A549 (cell line): ENCODE measurements around the gene C5. TPM values are rescaled to one million over a fixed set of nuclear protein-coding genes. Genes with fewer than 3 reads are reported as not detected.

ENCODE experiments used
- ATAC-seq, 2 experiments: fragments of 200-7000 bp in 1 of 2; fragments of >200 bp in 1 of 2; cut with Nextera tagmentation in 1 of 2; cut with Tn5 transposase in 1 of 2; 3 replicates each; pipeline versions ENCODE4 v1.8.0 to v1.9.1; 2018 to 2020; ENCODE audit warnings: mild to moderate bottlenecking in 1 of 2, moderate library complexity in 1 of 2
- CTCF ChIA-PET: fragments of 300-600 bp; sonication (Branson Sonifier 250); formaldehyde crosslinking; extraction: SDS; loops from one replicate; lab custom pipeline; 2021; ENCODE audit warnings: antibody characterized with exemption, inconsistent platforms; lab: Yijun Ruan, JAX
- POLR2A ChIA-PET: fragments of 350-600 bp; formaldehyde crosslinking; extraction: SDS; loops from one replicate; lab custom pipeline; 2021; ENCODE audit warnings: antibody characterized with exemption, inconsistent platforms; lab: Yijun Ruan, JAX
- DNase-seq, 2 experiments: peaks; one replicate each; pipeline versions ENCODE4 v3.0.0 to v3.0.0-alpha.2; 2011 to 2016; ENCODE audit warnings: low read depth in 1 of 2, low spot score in 1 of 2
- FAIRE-seq: peaks from 2 replicates; lab custom pipeline; 2011; peaks lifted over from hg19 to GRCh38; lab: Jason Lieb, UNC
- H3K27ac ChIP-seq, 2 experiments: fragments of >200 bp; sonication (Bioruptor Twin); formaldehyde crosslinking; 3 replicates each; pipeline ENCODE4 v1.5.1; 2016 to 2017
- H3K4me1 ChIP-seq: fragments of >200 bp; sonication (Bioruptor Twin); formaldehyde crosslinking; 3 replicates; pipeline ENCODE4 v1.6.1; 2016
- H3K4me2 ChIP-seq: fragments of >200 bp; sonication (Bioruptor Twin); formaldehyde crosslinking; 3 replicates; pipeline ENCODE4 v1.6.1; 2016
- H3K4me3 ChIP-seq: fragments of >200 bp; sonication (Bioruptor Twin); formaldehyde crosslinking; 3 replicates; pipeline ENCODE4 v1.5.1; 2016
- H3K9me3 ChIP-seq: fragments of >200 bp; sonication (Bioruptor Twin); formaldehyde crosslinking; 3 replicates; pipeline ENCODE4 v1.6.1; 2016
- CEBPB ChIP-seq, 2 experiments: fragments of >200 bp in 1 of 2; sonication (Bioruptor Twin) in 1 of 2; formaldehyde crosslinking in 1 of 2; IDR thresholded peaks; 2 replicates each; pipeline ENCODE4 v1.6.1; 2012 to 2016
- EP300 ChIP-seq, 2 experiments: fragments of >200 bp; sonication (Bioruptor Twin); formaldehyde crosslinking; IDR thresholded peaks; 2 replicates in 1 of 2; 3 replicates in 1 of 2; pipeline ENCODE4 v1.6.1; 2016 to 2017
- FOXS1 ChIP-seq: fragments of 250-450 bp; sonication (Bioruptor Pico); IDR thresholded peaks from 2 replicates; pipeline ENCODE4 v1.5.0; 2020; ENCODE audit warnings: mild to moderate bottlenecking, moderate library complexity
- HOXB5 ChIP-seq: fragments of 250-450 bp; sonication (Bioruptor Pico); IDR thresholded peaks from 2 replicates; pipeline ENCODE4 v1.5.0; 2020; ENCODE audit warnings: mild to moderate bottlenecking, moderate library complexity
- JUN ChIP-seq, 2 experiments: fragments of >200 bp; sonication (Bioruptor Twin); formaldehyde crosslinking; IDR thresholded peaks; 2 replicates in 1 of 2; 3 replicates in 1 of 2; pipeline ENCODE4 v1.6.1; 2016 to 2017
- POLR2A ChIP-seq: IDR thresholded peaks from 2 replicates; pipeline ENCODE4 v1.6.1; 2012; ENCODE audit warnings: mild to moderate bottlenecking, low read length
- RAD21 ChIP-seq, 2 experiments: fragments of >200 bp in 1 of 2; sonication (Bioruptor Twin) in 1 of 2; formaldehyde crosslinking in 1 of 2; IDR thresholded peaks in 1 of 2; conservative IDR thresholded peaks in 1 of 2; 2 replicates in 1 of 2; 3 replicates in 1 of 2; pipeline ENCODE4 v1.6.1; 2012 to 2018; ENCODE audit warnings: inconsistent platforms in 1 of 2
- RNF2 ChIP-seq: fragments of 200-600 bp; sonication (generic); IDR thresholded peaks from 2 replicates; pipeline ENCODE4 v1.6.1; 2016; ENCODE audit warnings: low read depth, mild to moderate bottlenecking, antibody characterized with exemption, moderate library complexity, borderline replicate concordance
- SMC3 ChIP-seq: fragments of >200 bp; sonication (Bioruptor Twin); formaldehyde crosslinking; IDR thresholded peaks from 3 replicates; pipeline ENCODE4 v1.6.1; 2018; ENCODE audit warnings: inconsistent platforms
- TFCP2L1 ChIP-seq: fragments of 250-450 bp; sonication (Bioruptor Pico); IDR thresholded peaks from 2 replicates; pipeline ENCODE4 v1.5.0; 2021; ENCODE audit warnings: mild to moderate bottlenecking
- WGBS: methylation state at CpG from one replicate; pipeline ENCODE4 v1.1.6; 2017; ENCODE audit errors: missing lambda C conversion rate; 5-methylcytosine and 5-hydroxymethylcytosine counted together
- polyA plus RNA-seq, 4 experiments: library from polyadenylated mRNA; depleted of rRNA in 3 of 4; stranded (reverse); fragments of >200 nt; fragmentation: RNase III in 1 of 4; extraction: RNeasy Plus Mini Kit Qiagen cat#74134 plus additional on column Dnase treatment in 1 of 4; gene quantifications; 2 replicates in 3 of 4; 3 replicates in 1 of 4; pipeline ENCODE4 v1.2.3, GENCODE V29; 2011 to 2017
- TF ChIP-seq, protein P1 (sequence below): IDR thresholded peaks from 2 replicates; pipeline ENCODE4 v1.6.1; 2012
- TF ChIP-seq, protein P2 (sequence below): fragments of >200 bp; sonication (Bioruptor Twin); formaldehyde crosslinking; IDR thresholded peaks from 3 replicates; pipeline ENCODE4 v1.6.1; 2016
- TF ChIP-seq, protein P3 (sequence below): fragments of >200 bp; sonication (Bioruptor Twin); formaldehyde crosslinking; IDR thresholded peaks from 3 replicates; pipeline ENCODE4 v1.5.1; 2016
- TF ChIP-seq, protein P4 (sequence below): fragments of 250-450 bp; sonication (Bioruptor Pico); IDR thresholded peaks from 2 replicates; pipeline ENCODE4 v1.5.0; 2021; ENCODE audit warnings: mild to moderate bottlenecking, moderate library complexity, borderline replicate concordance
- TF ChIP-seq, protein P5 (sequence below): IDR thresholded peaks from 2 replicates; pipeline ENCODE4 v1.6.1; 2012

Gene C5
- polyA plus RNA-seq, 2 of the 4 experiments (the other 2 are of a cell fraction), result 17.1 to 115 TPM

DNA sequence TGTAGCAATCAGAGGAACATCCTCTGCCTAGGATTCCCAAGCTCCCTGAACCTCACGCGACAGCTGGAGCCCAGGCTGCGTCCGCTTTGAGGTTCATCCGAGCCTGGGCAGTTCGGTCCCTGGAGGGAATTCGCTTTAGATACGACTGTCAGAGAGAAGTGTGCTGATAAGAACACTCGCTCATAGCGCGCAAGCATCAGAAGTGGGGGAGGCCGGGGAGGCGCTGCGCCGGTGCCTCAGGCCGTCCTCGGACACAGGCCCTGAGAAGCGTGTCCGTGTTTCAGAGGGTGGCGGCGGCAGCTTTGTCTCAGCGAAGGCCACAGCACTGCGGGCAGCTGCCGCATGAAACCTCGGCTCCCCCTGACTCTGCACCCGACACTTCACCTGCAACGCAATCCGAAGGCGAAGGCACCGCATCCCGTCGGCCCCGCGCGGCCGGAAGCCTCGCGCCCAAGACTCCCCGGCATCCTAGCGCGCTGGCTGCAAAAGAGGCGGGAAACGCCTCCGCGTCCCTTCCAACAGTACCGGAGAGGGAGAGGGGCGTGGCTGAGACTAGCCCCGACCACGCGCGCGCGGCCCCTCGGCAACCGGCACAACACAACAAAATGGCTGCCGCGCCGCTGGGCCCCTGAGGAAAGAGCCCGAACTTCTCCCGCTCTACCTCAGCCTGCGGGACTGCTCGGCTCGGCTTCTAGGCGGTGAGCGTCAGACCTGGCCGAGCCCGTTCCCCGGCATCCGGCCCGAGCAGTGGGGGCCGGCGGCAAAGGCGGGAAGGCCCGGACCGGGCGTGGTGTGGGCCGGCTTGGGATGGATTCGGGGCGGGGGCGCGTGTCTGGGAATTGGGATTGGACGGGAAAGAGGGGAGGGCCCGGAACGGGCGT is 24.5 kb upstream of the C5 start, which contains the start of gene CNTRL (continued):
- TF ChIP-seq, protein P1, sequence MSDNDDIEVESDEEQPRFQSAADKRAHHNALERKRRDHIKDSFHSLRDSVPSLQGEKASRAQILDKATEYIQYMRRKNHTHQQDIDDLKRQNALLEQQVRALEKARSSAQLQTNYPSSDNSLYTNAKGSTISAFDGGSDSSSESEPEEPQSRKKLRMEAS, result peak; percentile 100
- TF ChIP-seq, protein P2, sequence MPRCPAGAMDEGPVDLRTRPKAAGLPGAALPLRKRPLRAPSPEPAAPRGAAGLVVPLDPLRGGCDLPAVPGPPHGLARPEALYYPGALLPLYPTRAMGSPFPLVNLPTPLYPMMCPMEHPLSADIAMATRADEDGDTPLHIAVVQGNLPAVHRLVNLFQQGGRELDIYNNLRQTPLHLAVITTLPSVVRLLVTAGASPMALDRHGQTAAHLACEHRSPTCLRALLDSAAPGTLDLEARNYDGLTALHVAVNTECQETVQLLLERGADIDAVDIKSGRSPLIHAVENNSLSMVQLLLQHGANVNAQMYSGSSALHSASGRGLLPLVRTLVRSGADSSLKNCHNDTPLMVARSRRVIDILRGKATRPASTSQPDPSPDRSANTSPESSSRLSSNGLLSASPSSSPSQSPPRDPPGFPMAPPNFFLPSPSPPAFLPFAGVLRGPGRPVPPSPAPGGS, result 0 out of 3 replicates have a peak, but pooled peaks have one; percentile 60
- TF ChIP-seq RNF2 (peak; percentile 69; the same call in 1 of the 2 replicates), JUN (IDR thresholded peaks at IDR 0.05) (peak; percentile 69 to 86; a peak in 4 of 5 replicates), RAD21 (conservative IDR thresholded peaks at IDR 0.05 in 1 of 2, IDR thresholded peaks at IDR 0.05 in 1 of 2) (no peak), FOXS1 (CRISPR knock-in tag) (no peak), HOXB5 (CRISPR knock-in tag) (peak; percentile 77), TFCP2L1 (CRISPR knock-in tag) (peak; percentile 87)
- TF ChIP-seq, protein P3, sequence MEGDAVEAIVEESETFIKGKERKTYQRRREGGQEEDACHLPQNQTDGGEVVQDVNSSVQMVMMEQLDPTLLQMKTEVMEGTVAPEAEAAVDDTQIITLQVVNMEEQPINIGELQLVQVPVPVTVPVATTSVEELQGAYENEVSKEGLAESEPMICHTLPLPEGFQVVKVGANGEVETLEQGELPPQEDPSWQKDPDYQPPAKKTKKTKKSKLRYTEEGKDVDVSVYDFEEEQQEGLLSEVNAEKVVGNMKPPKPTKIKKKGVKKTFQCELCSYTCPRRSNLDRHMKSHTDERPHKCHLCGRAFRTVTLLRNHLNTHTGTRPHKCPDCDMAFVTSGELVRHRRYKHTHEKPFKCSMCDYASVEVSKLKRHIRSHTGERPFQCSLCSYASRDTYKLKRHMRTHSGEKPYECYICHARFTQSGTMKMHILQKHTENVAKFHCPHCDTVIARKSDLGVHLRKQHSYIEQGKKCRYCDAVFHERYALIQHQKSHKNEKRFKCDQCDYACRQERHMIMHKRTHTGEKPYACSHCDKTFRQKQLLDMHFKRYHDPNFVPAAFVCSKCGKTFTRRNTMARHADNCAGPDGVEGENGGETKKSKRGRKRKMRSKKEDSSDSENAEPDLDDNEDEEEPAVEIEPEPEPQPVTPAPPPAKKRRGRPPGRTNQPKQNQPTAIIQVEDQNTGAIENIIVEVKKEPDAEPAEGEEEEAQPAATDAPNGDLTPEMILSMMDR, result no peak
- TF ChIP-seq, protein P4, sequence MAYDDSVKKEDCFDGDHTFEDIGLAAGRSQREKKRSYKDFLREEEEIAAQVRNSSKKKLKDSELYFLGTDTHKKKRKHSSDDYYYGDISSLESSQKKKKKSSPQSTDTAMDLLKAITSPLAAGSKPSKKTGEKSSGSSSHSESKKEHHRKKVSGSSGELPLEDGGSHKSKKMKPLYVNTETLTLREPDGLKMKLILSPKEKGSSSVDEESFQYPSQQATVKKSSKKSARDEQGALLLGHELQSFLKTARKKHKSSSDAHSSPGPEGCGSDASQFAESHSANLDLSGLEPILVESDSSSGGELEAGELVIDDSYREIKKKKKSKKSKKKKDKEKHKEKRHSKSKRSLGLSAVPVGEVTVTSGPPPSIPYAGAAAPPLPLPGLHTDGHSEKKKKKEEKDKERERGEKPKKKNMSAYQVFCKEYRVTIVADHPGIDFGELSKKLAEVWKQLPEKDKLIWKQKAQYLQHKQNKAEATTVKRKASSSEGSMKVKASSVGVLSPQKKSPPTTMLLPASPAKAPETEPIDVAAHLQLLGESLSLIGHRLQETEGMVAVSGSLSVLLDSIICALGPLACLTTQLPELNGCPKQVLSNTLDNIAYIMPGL, result 0 out of 2 replicates have a peak, but pooled peaks have one; percentile 75
- TF ChIP-seq, protein P5, sequence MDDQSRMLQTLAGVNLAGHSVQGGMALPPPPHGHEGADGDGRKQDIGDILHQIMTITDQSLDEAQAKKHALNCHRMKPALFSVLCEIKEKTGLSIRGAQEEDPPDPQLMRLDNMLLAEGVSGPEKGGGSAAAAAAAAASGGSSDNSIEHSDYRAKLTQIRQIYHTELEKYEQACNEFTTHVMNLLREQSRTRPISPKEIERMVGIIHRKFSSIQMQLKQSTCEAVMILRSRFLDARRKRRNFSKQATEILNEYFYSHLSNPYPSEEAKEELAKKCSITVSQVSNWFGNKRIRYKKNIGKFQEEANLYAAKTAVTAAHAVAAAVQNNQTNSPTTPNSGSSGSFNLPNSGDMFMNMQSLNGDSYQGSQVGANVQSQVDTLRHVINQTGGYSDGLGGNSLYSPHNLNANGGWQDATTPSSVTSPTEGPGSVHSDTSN, result peak; percentile 24; the same call in 1 of the 2 replicates
- TF ChIP-seq, all 56 proteins: peak for 22

DNA sequence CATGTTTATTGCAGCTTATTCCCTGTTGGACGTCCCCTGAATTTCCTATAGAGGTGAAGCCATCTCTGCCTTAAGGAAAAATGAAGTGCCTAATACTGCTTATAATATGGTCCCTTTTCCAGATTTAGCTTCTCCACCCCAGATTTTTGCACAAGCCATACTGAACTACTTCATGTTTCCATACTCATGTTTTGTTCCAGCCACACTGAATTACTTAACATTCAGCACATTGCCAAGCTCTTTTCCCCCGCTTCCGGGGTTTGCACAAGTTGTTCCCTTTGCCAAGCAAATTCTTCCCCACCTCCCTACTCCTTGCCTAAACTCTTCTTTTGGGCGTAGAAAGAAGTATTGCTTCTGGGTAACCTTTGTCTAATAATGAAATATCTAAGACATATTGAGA is 23.0 kb upstream of the C5 start:
- peak overlapping the region; percentile 92 for H3K4me2 ChIP-seq
- ATAC-seq (no peak), DNase-seq (peak in 1 of 2 experiments; percentile 41), FAIRE-seq (no peak)
- H3K9me3 ChIP-seq, result peaks cover 3% of the 10 kb centered on the region; the same call in 1 of the 3 replicates
- H3K27ac ChIP-seq, result peak overlapping the region in 1 of 2 experiments; percentile 76; a peak in 2 of 6 replicates
- ChIA-PET POLR2A (no interaction called here), CTCF (interaction anchor here (0.6 to 5.8 kb wide), 14 partner anchors 8 to 1817 kb away, joined by 3 to 52 read pairs (median 8); no protein-coding TSS in a partner anchor)
- peaks cover 25% of the 10 kb centered on the region for H3K4me1 ChIP-seq
- TF ChIP-seq RNF2 (no peak), POLR2A (no peak), EP300 (IDR thresholded peaks at IDR 0.05) (no peak), TFCP2L1 (CRISPR knock-in tag) (no peak)
- 64% methylated on average over 4 of the region's 4 CpGs for WGBS
- no peak overlapping the region for H3K4me3 ChIP-seq

DNA sequence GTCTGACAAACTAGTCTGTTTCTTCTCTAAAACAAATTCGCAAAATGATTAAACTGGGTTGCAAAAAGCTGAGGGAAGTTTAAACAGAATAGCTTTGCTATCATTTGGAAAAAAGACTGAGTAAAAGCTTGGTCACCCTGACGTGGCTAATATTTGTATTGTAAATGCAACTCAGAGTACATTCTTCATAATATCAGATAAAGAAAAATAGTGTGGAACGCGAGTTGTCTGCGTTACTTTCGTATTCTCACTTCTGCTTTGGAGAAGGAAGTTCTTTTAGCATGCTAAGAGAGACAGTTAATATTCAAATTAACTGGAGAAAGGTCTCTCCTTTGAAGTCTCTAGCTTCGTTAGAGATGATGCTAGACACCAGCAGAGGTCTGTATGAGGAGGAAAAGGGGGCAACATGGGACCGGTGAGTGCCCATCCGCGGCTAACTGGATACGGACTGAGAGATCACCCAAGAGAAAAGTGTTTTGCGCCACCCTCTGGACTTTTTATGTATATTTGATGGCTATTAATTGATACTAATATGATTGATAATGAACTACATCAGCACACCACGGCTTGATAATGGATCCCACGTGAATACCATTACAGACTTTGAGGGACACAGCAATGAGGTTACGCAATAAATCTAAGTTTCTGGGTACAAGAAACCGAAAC is 21.8 kb upstream of the C5 start:
- peaks cover 25% of the 10 kb centered on the region for H3K4me1 ChIP-seq
- ChIA-PET CTCF (interaction anchor here (0.7 to 5.8 kb wide), 34 partner anchors 9 to 487 kb away, joined by 3 to 52 read pairs (median 4); no protein-coding TSS in a partner anchor), POLR2A (no interaction called here)
- peak overlapping the region; percentile 74 to 76 for H3K27ac ChIP-seq
- H3K4me2 ChIP-seq, result peak overlapping the region; percentile 92
- ATAC-seq (peak; percentile 33 to 36; a peak in 3 of 6 replicates), DNase-seq (peak; percentile 71 to 73), FAIRE-seq (no peak)
- TF ChIP-seq RNF2 (no peak), SMC3 (peak; percentile 73), RAD21 (conservative IDR thresholded peaks at IDR 0.05 in 1 of 2, IDR thresholded peaks at IDR 0.05 in 1 of 2) (peak; percentile 71; a peak in 4 of 5 replicates), CEBPB (IDR thresholded peaks at IDR 0.05) (peak in 1 of 2 experiments; percentile 58; a peak in 1 of 4 replicates)
- TF ChIP-seq, protein P3, result peak; percentile 75
- WGBS, result 4% methylated on average over 16 of the region's 16 CpGs
- peaks cover 3% of the 10 kb centered on the region; the same call in 1 of the 3 replicates for H3K9me3 ChIP-seq
- H3K4me3 ChIP-seq, result peak overlapping the region; percentile 50
